Pancreas (tissue), 10 donors: ENCODE measurements around the gene CPNE2. TPM values are rescaled to one million over a fixed set of nuclear protein-coding genes. Genes with fewer than 3 reads are reported as not detected.
A peak's percentile ranks its signal among the peaks of the same experiment; 100 is the strongest.

ENCODE experiments used
- ATAC-seq, 4 donors: fragments of 200-7000 bp; cut with Tn5 transposase; one replicate each; pipeline versions ENCODE4 v1.8.0 to v1.9.1; 2020; ENCODE audit warnings: mild to moderate bottlenecking in 4 of 4, moderate library complexity in 4 of 4
- DNase-seq, 6 donors: peaks; one replicate each; pipeline ENCODE4 v3.0.0-alpha.2; 2020
- FAIRE-seq: peaks from 2 replicates; lab custom pipeline; 2012; peaks lifted over from hg19 to GRCh38; lab: Jason Lieb, UNC
- H3K27ac ChIP-seq, 4 donors: fragments of 200-600 bp; sonication (generic); 1 replicate in 3 of 4; 2 replicates in 1 of 4; pipeline versions ENCODE4 v1.5.0 to v1.8.0; 2020
- H3K27me3 ChIP-seq, 4 donors: fragments of 200-600 bp; one replicate each; pipeline ENCODE4 v1.8.0; 2021
- H3K36me3 ChIP-seq, 3 donors: fragments of 200-600 bp; sonication (generic) in 1 of 3; one replicate each; pipeline versions ENCODE4 v1.5.0 to v1.8.0; 2020 to 2021
- H3K4me1 ChIP-seq, 3 donors: fragments of 200-600 bp; one replicate each; pipeline ENCODE4 v1.8.0; 2021
- H3K4me3 ChIP-seq, 4 donors: fragments of 200-600 bp; sonication (generic) in 2 of 4; one replicate each; pipeline versions ENCODE4 v1.5.0 to v1.8.0; 2020 to 2021
- H3K9me3 ChIP-seq, 4 donors: fragments of 200-600 bp; one replicate each; pipeline ENCODE4 v1.8.0; 2021
- WGBS, 2 donors: extraction: QIAGEN DNeasy Blood & Tissue Kit; methylation state at CpG; one replicate each; pipeline ENCODE4 v1.1.7; 2013; 5-methylcytosine and 5-hydroxymethylcytosine counted together
- intact Hi-C, 3 donors: fragments of 100-400 bp; cut with DNase I; formaldehyde crosslinking; loops; one replicate each; pipeline versions ENCODE4 v1.11.1 to v1.14.2; 2022
- polyA plus RNA-seq, 2 donors: library from polyadenylated mRNA; stranded (reverse); fragments of 200-250 nt; gene quantifications; one replicate each; pipeline ENCODE4 v1.2.3, GENCODE V29; 2013
- total RNA-seq, 6 donors: library from RNA; stranded (reverse); fragmentation: NEBNext Ultra II Directional in 4 of 6; extraction: Animal tissue kit (Norgen Biotek cat#: 25700) in 4 of 6; gene quantifications; one replicate each; pipeline versions ENCODE4 v1.2.1 to v1.2.4, GENCODE V29; 2021 to 2023
- TF ChIP-seq, protein P1 (sequence below), 4 donors: fragments of 200-600 bp; sonication (generic) in 3 of 4; IDR thresholded peaks; one replicate each; pipeline versions ENCODE4 v1.5.0 to v1.8.0; 2021; ENCODE audit warnings: antibody characterized with exemption in 4 of 4
- donor health status: healthy with polysubstance abuse.
- donor health status: DM: no; HTN: no; CAD: no; lungs with moderate emphysema.
- donor health status: DM: no; HTN: no; CAD: no.
- donor health status: control.
- donor health status: control.
- donor health status: Bipolar disorder and iron deficiency.
- donor health status: DM: yes; HTN: yes; CAD: no.
- donor health status: DM: no; HTN: no; CAD: no.
- donor health status: DM: no; HTN: no; CAD: no.
- donor health status: DM: yes; HTN: yes; CAD: no.

The CPNE2 gene
- total and polyA plus RNA-seq, 8 donors: 3.2 to 17.1 (median 5.6) TPM

DNA sequence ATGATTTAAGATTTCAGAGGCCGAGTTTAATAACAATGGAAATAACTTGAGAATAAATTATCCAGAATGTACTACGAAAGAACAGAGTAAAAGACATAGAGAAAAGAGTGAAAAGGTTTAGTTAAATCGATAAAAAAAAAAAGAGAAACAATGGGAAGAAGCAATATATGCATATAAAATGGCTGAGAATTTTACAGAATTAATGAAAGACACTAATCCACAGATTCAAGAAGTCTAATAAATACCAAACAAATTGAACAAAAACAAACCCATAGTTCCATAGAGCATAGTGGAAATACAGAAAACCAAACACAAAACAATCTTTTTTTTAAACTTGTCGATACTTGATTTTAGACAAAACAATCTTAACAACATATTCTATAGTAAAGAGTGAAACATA is 91.7 kb downstream of the CPNE2 start:
- 94 to 98% methylated on average over 4 of the region's 4 CpGs for WGBS, 2 donors
- H3K36me3 ChIP-seq: no peaks in the 10 kb centered on the region
- DNase-seq: no peak
- H3K27me3 ChIP-seq: no peaks in the 10 kb centered on the region
- no peak overlapping the region for H3K4me3 ChIP-seq
- H3K4me1 ChIP-seq: peaks cover 4 to 11% (median 5%) of the 10 kb centered on the region in 3 donors
- no peak for ATAC-seq
- no peaks in the 10 kb centered on the region for H3K9me3 ChIP-seq
- TF ChIP-seq, protein P1, sequence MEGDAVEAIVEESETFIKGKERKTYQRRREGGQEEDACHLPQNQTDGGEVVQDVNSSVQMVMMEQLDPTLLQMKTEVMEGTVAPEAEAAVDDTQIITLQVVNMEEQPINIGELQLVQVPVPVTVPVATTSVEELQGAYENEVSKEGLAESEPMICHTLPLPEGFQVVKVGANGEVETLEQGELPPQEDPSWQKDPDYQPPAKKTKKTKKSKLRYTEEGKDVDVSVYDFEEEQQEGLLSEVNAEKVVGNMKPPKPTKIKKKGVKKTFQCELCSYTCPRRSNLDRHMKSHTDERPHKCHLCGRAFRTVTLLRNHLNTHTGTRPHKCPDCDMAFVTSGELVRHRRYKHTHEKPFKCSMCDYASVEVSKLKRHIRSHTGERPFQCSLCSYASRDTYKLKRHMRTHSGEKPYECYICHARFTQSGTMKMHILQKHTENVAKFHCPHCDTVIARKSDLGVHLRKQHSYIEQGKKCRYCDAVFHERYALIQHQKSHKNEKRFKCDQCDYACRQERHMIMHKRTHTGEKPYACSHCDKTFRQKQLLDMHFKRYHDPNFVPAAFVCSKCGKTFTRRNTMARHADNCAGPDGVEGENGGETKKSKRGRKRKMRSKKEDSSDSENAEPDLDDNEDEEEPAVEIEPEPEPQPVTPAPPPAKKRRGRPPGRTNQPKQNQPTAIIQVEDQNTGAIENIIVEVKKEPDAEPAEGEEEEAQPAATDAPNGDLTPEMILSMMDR (IDR thresholded peaks at IDR 0.05): no peak
- intact Hi-C loops: no loop called here
- FAIRE-seq: peak; percentile 20
- H3K27ac ChIP-seq: no peak overlapping the region

DNA sequence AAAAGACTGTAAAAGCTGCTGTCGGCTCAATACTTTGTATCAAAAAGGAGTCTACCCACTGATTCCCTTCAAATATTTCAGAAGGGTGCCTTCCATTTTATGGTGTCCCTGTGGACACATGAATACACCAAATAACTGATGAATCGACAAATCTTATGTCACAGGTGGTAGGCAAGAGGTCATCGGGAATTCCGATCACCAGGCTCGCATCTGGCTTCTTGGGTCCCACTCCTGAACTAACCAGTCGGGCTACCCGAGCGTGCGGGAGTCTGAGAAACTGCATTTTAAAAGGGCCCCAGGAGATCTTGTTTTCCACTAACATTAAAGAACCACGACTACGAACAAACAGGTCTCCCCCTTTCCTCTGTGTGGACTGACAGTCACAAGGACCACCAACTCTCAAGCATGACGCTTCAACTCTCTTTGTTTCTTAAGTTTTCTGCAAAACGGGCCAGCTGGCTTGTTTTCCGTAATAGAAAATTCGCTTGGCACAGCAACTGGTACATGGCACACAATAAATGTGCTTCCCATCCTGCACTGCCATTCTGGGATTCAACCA is 92.6 kb downstream of the CPNE2 start:
- Histone ChIP-seq H3K4me1 (peaks cover 0 to 5% (median 5%) of the 10 kb centered on the region in 3 donors), H3K36me3 (no peaks in the 10 kb centered on the region), H3K27me3 (no peaks in the 10 kb centered on the region), H3K4me3 (peak overlapping the region; percentile 79 to 95 (median 89)), H3K9me3 (no peaks in the 10 kb centered on the region), H3K27ac (peak overlapping the region; percentile 74 to 95 (median 86))
- FAIRE-seq (no peak), DNase-seq (no peak), ATAC-seq (no peak)
- intact Hi-C loops: no loop called here
- TF ChIP-seq, protein P1 (IDR thresholded peaks at IDR 0.05): no peak
- WGBS, 2 donors: 7 to 10% methylated on average over 15 of the region's 15 CpGs

DNA sequence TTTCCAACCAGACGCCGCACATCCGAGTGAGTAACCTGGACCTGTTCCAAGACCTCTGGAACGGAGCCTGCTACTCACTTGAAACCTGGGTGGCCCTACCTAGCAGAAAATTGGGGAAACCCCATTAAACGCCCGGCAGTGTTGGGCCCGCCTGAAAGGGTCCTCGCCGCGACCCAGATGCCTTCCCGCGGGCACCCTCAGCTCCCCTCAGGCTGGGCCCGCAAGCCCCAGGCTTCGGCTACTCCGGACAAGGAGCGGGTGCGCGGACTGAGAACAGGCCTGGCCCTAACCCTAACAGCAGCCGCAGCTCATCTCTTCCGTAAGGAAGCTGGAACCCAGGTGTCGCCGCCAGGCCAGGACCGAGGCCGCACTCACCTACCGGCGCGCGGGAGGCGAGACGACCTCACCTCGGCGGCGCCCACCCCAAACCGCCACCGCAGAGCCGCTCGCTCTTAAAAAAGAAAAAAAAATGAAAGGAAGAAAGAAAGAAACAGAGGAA is 93.1 kb downstream of the CPNE2 start:
- H3K4me1 ChIP-seq: peaks cover 0 to 7% (median 6%) of the 10 kb centered on the region in 3 donors
- peak overlapping the region; percentile 74 to 95 (median 86) for H3K27ac ChIP-seq
- TF ChIP-seq, protein P1 (IDR thresholded peaks at IDR 0.05): no peak
- DNase-seq (peak; percentile 45 to 77 (median 64)), FAIRE-seq (no peak), ATAC-seq (peak; percentile 25 to 41 (median 30))
- H3K9me3 ChIP-seq: no peaks in the 10 kb centered on the region
- H3K36me3 ChIP-seq: no peaks in the 10 kb centered on the region
- WGBS, 2 donors: 1% methylated on average over 30 to 37 of the region's 37 CpGs
- intact Hi-C loops: no loop called here
- no peaks in the 10 kb centered on the region for H3K27me3 ChIP-seq
- peak overlapping the region; percentile 79 to 95 (median 89) for H3K4me3 ChIP-seq

DNA sequence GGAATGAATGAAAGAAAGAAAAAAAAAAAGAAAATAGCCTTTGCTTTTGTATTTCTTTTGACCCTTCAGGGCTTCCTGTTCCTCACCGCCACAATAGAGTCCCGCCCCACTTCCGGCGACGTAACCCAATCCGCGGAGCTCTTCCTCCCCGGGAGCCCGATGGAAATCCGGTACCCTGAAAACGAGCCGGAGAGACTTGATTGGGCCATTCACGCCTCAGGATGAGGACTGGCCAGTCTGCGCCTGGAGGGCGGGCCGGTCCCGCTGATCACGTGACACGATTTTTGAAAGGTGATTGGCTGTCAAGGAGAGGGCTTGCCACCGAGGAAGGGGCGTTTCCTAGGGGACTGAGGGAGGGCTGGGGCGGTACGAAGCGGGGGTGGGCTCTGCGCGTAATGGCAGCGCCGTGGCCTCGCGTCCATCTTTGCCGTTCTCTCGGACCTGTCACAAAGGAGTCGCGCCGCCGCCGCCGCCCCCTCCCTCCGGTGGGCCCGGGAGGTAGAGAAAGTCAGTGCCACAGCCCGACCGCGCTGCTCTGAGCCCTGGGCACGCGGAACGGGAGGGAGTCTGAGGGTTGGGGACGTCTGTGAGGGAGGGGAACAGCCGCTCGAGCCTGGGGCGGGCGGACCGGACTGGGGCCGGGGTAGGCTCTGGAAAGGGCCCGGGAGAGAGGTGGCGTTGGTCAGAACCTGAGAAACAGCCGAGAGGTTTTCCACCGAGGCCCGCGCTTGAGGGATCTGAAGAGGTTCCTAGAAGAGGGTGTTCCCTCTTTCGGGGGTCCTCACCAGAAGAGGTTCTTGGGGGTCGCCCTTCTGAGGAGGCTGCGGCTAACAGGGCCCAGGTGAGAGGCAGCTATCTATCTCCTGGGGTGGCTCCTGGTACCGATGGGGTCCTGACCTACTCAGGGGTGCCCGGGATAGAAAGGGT is 93.8 kb downstream of the CPNE2 start, which contains the start of the genes PSME3IP1 and RSPRY1:
TSS of gene PSME3IP1 (minus strand) at position 95 of the 927 bp plus-strand sequence. CDS start 12,185 bp downstream, outside the sequence.
TSS of gene RSPRY1 (plus strand) at position 385 of the 927 bp plus-strand sequence. CDS start 18,330 bp downstream, outside the sequence.
- FAIRE-seq (peak; percentile 98), ATAC-seq (peak; percentile 89 to 95 (median 92)), DNase-seq (peak; percentile 91 to 99 (median 98))
- Histone ChIP-seq H3K4me3 (peak within 1 kb of the TSS; percentile 81 to 95 (median 89)), H3K4me1 (peaks cover 6 to 14% (median 11%) of the 10 kb centered on the region in 3 donors), H3K9me3 (no peaks in the 10 kb centered on the region), H3K36me3 (no peaks in the 10 kb centered on the region), H3K27ac (peak within 1 kb of the TSS; percentile 77 to 95 (median 90)), H3K27me3 (no peaks in the 10 kb centered on the region)
- 0% methylated on average over 49 to 64 of the region's 64 CpGs for WGBS, 2 donors
- intact Hi-C loops: no loop called here
- TF ChIP-seq, protein P1 (IDR thresholded peaks at IDR 0.05): no peak
